ENCODE results near the gene SLK. TPM values are rescaled to one million over a fixed set of nuclear protein-coding genes. Genes with fewer than 3 reads are reported as not detected.

The SLK gene
- total RNA-seq, 2 experiments from 2014 or later: 17.8 to 19.2 TPM

DNA sequence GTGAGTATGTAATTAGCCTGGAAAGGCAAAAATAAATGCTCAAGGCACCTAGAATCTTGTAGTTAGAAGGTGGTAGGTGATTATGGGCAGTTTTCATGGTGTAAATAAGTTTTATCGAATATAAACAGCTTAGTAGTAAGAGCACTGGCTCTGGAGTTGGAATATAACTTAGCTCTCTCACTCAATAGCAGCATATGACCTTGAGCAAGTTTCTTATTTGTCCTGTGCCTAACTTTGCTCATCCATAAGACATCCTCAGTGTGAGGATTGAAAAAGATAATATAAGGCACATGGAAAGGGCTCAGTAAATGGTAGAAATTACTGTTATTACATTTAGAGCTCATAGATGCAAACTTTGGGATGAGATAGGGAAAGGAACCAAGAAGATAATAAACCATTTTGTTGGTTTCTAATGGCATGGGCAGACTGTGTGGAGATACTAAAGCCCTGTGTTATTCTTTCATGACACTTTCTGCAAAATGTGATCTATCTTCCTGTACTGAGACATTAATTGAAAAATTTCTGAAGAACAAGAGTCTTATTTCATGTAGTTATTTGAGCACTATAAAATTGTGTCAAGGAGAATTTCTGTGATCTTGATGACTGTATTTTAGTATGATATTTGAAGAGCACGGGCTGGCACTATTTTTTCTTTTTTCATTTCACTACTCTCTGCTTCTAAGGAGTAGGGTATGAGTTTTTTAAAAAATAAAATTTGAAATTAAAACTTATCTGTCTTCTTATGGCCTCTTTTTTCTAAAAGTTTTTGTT lies 3.1 kb downstream of the SLK start:
- intact Hi-C loops (cut with micrococcal nuclease): loop anchor here (5.0 kb wide), 2 partner anchors 53 to 152 kb away; partner anchors contain the start of genes SFR1 and STN1
- Mint-ChIP-seq H3K9me3 (peaks cover 5% of the 10 kb centered on the region), H3K36me3 (ENCODE audit: low read depth) (peaks cover 18% of the 10 kb centered on the region), H3K27me3 (no peaks in the 10 kb centered on the region), H3K4me1 (ENCODE audit: low read depth) (peaks cover 52% of the 10 kb centered on the region), H3K4me3 (peak overlapping the region; percentile 85), H3K27ac (peak overlapping the region; percentile 36)
- ATAC-seq: no peak
- POLR2A ChIA-PET: interaction anchor here (1.0 to 2.7 kb wide), 3 partner anchors 20 to 152 kb away, joined by 3 to 8 read pairs (median 4); partner anchors contain the start of gene SFR1
- DNase-seq: no peak
- TF ChIP-seq, protein P1, sequence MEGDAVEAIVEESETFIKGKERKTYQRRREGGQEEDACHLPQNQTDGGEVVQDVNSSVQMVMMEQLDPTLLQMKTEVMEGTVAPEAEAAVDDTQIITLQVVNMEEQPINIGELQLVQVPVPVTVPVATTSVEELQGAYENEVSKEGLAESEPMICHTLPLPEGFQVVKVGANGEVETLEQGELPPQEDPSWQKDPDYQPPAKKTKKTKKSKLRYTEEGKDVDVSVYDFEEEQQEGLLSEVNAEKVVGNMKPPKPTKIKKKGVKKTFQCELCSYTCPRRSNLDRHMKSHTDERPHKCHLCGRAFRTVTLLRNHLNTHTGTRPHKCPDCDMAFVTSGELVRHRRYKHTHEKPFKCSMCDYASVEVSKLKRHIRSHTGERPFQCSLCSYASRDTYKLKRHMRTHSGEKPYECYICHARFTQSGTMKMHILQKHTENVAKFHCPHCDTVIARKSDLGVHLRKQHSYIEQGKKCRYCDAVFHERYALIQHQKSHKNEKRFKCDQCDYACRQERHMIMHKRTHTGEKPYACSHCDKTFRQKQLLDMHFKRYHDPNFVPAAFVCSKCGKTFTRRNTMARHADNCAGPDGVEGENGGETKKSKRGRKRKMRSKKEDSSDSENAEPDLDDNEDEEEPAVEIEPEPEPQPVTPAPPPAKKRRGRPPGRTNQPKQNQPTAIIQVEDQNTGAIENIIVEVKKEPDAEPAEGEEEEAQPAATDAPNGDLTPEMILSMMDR (IDR thresholded peaks at IDR 0.05): no peak
- CTCF ChIA-PET: interaction anchor here (1.2 to 1.3 kb wide), 2 partner anchors 71 to 151 kb away, joined by 4 to 5 read pairs; partner anchors contain the start of gene SFR1

DNA sequence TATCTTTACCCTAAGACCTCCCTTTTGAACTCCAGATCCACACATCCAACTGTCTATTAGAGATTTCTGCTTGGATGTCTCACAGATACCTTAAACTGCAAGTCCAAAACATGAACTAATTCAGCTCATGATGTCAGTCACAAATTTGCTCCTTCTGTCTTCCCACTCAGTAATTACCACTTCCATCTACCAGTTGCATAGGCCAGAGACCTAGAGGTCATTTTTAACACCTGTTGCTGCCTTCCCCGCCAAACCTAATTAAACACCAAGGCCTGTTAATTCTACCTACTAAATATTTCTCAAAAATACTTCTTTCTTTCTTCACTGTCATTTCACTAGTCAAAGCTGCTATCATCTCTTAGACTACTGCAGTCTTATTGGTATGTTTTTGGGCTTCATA lies 8.2 kb downstream of the SLK start:
- H3K36me3 Mint-ChIP-seq (ENCODE audit: low read depth): peaks cover 12% of the 10 kb centered on the region
- intact Hi-C loops (cut with micrococcal nuclease): no loop called here
- ChIA-PET POLR2A (no interaction called here), CTCF (interaction anchor here (1.1 to 1.2 kb wide), 2 partner anchors 87 to 146 kb away, joined by 3 to 4 read pairs; partner anchors contain the start of gene SFR1)
- no peaks in the 10 kb centered on the region for H3K27me3 Mint-ChIP-seq
- TF ChIP-seq, protein P1 (IDR thresholded peaks at IDR 0.05): no peak
- no peak overlapping the region for H3K4me3 Mint-ChIP-seq
- H3K4me1 Mint-ChIP-seq (ENCODE audit: low read depth): peaks cover 44% of the 10 kb centered on the region
- DNase-seq: no peak
- no peak for ATAC-seq
- peak overlapping the region; percentile 1 for H3K27ac Mint-ChIP-seq
- H3K9me3 Mint-ChIP-seq: peaks cover 5% of the 10 kb centered on the region

DNA sequence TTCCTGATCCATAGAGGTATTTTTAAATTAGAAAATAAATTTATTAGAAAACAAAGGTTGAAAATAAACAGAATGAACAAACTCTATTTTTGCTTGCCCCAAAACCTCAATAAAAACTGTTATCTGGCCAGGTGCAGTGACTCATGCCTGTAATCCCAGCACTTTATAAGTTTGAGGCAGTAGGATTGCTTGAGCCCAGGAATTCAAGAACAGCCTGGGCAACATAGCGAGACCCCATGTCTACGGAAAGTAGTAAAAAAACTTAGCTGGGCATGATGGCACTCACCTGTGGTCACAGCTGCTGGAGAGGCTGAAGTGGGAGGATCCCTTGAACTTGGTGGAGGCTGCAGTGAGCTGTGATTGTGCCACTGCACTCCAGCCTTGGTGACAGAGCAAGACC lies 10.3 kb downstream of the SLK start:
- H3K36me3 Mint-ChIP-seq (ENCODE audit: low read depth): peaks cover 12% of the 10 kb centered on the region
- H3K4me3 Mint-ChIP-seq: no peak overlapping the region
- ChIA-PET POLR2A (no interaction called here), CTCF (interaction anchor here (0.6 kb wide), 1 partner anchor 143 kb away, joined by 3 read pairs; no protein-coding TSS in a partner anchor)
- H3K27ac Mint-ChIP-seq: no peak overlapping the region
- no peaks in the 10 kb centered on the region for H3K27me3 Mint-ChIP-seq
- peaks cover 5% of the 10 kb centered on the region for H3K9me3 Mint-ChIP-seq
- DNase-seq (no peak), ATAC-seq (no peak)
- TF ChIP-seq, protein P1 (IDR thresholded peaks at IDR 0.05): no peak
- H3K4me1 Mint-ChIP-seq (ENCODE audit: low read depth): peaks cover 51% of the 10 kb centered on the region
- intact Hi-C loops (cut with micrococcal nuclease): no loop called here

DNA sequence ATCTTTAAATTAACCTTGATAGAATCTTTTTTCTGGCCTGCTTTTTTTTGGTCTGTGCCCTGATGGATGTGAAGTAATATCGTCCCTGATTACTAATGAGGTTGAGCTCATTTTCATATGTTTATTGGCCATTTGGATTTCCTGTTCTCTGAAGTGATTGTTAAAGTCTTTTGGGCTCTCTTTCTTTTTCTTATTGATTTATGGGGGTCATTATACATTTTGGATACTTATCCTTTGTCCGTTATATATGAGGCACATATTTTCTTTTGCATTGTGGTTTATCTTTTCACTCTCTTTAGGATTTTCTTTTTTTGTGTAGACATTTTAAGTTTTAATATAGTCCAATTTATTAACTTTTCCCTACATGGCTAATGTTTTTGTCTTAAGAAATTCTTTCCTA lies 12.6 kb downstream of the SLK start:
- peaks cover 6% of the 10 kb centered on the region for H3K36me3 Mint-ChIP-seq (ENCODE audit: low read depth)
- ATAC-seq: no peak
- POLR2A ChIA-PET: no interaction called here

More for the DNA sequence above, 12.6 kb downstream of the SLK start:
- intact Hi-C loops (cut with micrococcal nuclease): no loop called here
- Mint-ChIP-seq H3K27ac (no peak overlapping the region), H3K4me3 (no peak overlapping the region), H3K27me3 (no peaks in the 10 kb centered on the region), H3K4me1 (ENCODE audit: low read depth) (peaks cover 59% of the 10 kb centered on the region), H3K9me3 (peaks cover 2% of the 10 kb centered on the region)
- CTCF ChIA-PET: no interaction called here
- no peak for DNase-seq
- TF ChIP-seq, protein P1 (IDR thresholded peaks at IDR 0.05): no peak

Data from activated CD8-positive, alpha-beta T cell treated with anti-CD3 and anti-CD28 coated beads for 36 hours (primary cell).